T-helper 1 cell (primary cell): ENCODE results near the gene CTSW.

ENCODE experiments used
- DNase-seq, 5 donors: peaks; one replicate each; pipeline ENCODE4 v3.0.0-alpha.2; 2012 to 2020

The CTSW gene

GRCh38 chr11:65906602-65907001 is 27.0 kb downstream of the CTSW start:
- no peak for DNase-seq

DNA sequence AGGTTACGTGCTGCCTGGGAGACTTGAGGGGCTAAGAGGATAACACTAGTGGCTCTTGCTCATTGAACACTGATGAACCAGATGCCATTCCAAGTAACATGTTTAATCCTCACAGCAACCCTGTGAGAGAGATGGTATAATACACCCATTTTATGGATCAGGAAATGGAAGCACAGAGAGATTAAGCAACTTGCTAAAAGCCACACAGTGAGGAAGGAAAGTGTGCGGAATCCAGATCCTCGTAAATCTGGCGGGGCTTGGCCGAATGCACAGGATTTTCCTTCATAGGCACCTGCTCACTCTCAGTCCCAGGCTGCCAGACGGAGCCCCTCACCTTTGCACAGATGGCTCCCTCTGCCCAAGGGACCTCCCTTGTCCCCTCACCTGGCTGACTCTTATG is 28.2 kb downstream of the CTSW start:
- DNase-seq, result no peak

GRCh38 chr11:65911682-65912568 is 32.3 kb downstream of the CTSW start:
- DNase-seq, result no peak

- DNase-seq, result no peak
Observed at GRCh38 chr11:65912845-65913244, 33.2 kb downstream of the CTSW start.

- no peak for DNase-seq
Observed at GRCh38 chr11:65915101-65915820, 35.6 kb downstream of the CTSW start.

DNA sequence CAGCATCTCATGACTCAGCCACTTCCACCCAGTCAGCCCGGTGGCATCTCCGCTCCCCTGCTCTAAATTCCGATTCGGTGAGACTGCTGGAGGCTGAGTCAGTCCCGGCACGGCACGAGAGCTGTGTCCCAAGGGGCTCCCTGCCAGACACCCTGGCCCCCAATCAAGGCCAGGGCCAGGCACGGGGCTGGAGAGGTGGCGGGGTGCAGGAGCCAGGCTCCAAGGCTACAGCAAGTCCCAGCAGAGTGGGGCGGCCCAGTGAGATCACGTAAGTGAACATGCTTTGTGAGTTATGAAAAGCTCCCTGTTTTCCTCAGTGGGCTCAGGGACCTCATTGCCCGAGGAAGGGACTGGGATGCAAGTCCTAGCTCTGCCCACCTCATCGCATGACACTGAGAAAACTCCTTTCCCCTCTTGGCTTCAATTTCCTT is 36.2 kb downstream of the CTSW start:
- no peak for DNase-seq

DNA sequence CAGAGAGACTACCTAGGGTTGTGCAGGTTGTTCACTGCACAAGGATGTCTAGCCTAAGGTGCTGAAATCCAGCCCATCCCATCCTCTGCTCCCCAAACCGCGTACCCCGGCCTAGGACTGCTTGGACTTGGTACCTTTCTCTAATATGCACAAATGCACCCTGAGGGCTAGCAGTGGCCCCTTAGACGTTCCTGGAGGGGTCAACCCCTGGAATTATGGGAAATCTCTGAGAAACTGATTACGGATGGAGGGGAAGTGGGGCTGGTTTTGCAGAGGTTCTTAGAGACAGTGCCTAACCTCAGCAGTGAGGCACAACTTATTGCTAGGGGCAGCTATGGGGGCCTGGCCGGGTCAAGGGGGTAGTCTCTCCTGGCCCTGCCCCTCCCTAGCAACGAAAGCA is 36.8 kb downstream of the CTSW start:
- DNase-seq, result no peak

- DNase-seq, result no peak
Observed at GRCh38 chr11:65917077-65917433, 37.4 kb downstream of the CTSW start.

- DNase-seq, result no peak
Observed at GRCh38 chr11:65917434-65918210, 38.0 kb downstream of the CTSW start.

DNA sequence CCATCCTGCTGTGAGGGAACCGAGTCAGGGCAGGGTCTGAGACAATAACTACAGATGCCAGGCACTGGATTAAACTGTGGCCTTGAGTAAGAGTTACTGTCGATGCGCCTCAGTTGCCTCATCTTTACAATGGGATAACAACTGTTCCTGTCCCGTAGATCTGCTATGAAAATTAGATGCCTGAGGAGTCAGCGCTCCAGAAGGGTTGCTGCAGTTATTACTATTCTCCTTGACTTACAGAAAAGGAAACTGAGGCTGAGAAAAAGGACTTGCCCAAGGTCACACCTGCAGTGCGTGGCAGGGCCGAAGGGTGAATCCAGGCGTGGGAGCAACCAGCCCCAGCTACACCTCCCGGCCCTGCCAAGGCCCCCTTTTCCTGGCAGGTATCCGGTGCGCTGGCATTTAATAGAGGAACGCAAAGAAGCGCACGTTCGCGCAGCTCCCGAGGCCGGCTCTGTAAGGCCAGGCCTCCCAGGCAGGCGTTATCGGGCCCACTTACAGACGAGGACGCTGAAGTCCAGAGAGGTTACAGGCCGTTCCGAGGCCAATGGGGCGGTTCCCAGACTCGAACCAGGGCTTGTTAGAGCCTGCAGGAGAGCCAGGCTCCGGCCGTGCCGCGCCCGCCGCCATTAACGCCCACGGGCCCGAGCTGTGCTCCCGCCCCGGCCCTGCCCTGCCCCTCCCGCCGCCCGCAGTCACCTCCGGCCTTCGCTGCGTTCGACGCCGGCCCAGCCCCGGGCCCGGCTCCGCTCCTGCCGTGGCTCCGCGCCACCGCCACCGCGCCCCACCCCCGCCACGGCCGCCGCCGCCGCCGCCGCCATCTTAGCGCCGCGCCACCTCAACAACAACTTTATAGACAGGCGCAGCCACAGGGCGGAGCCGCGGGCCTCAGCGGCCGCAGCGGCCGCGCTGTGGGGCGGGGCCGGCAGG is 38.8 kb downstream of the CTSW start, which contains the start of gene C11orf68:
Gene C11orf68 (minus strand): TSS at position 852 of the 930 bp plus-strand sequence. CDS start 31 bp downstream, at position 821.
- peak in 1 of 5 donors; percentile 46 for DNase-seq

- peak; percentile 98 to 100 (median 99) for DNase-seq
Observed at GRCh38 chr11:65919141-65919572, 39.5 kb downstream of the CTSW start, which contains the start of gene DRAP1. DRAP1 (plus strand) TSS chr11:65919426; CDS start chr11:65919502, 76 bp downstream.

DNA sequence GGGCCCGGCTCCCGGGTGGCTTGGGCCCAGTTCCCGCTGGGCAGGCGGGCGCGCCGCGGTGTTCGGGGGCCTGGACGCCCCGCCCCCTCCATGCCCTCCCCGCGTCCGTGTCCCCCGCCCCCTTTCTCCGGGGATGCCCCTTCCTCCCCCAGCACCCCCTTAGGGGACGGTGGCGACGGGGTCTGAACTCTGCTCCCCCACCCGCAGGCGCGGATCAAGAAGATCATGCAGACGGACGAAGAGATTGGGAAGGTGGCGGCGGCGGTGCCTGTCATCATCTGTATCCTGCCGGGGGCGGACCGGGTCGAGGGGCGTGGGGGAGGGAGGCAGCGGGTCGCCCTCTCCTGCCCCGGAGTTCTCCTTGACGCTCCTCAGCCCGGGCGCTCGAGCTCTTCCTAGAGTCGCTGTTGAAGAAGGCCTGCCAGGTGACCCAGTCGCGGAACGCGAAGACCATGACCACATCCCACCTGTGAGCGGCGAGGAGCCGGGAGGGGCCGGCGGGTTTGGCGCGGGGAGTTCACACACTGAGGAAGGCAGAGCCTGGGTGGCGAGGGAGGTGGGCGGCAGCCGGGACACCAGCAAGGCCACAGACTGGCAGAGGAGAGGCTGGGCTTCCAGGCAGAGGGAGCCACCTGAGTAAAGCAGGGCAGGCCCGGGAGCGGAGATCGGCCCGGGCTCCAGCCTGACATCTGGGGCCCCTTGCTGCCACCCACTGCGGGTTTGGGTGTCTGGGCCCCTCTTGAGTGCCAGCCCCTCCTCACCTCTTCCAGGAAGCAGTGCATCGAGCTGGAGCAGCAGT is 40.1 kb downstream of the CTSW start:
- peak in 3 of 5 donors; percentile 48 to 54 (median 54) for DNase-seq

DNA sequence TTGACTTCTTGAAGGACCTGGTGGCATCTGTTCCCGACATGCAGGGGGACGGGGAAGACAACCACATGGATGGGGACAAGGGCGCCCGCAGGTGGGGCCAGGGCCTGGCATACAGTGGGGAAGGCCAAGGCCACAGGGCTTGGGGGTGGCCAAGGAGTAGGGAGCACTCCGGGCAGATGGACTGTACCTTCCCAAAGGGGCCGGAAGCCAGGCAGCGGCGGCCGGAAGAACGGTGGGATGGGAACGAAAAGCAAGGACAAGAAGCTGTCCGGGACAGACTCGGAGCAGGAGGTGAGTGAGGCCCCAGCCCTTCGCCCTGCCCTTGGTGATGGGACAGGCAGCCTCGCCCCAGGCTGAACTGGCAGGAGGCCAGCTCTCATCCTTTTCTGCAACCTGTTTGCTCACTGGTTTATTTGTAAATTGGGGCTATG is 40.8 kb downstream of the CTSW start:
- no peak for DNase-seq

- DNase-seq, result no peak
Observed at GRCh38 chr11:65921033-65921555, 41.5 kb downstream of the CTSW start.

DNA sequence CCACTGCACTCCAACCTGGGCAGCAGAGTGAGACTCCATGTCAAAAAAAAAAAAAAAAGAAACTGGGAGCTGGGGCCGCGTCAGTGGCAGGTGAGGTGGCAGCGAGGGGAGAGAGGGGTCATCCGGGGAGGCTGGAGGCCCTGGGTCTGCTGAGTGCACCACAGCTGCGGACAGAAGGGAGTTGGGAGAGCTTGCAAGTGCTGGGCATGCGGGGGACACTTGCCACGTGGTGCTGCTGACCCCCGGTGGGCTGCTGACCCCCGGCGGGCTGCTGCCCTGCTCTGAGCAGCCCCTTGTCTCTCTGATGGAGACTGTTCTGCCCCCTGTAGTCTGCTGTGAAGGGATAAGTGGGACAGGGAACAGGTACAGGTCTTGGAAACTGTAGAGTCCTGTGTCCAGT is 42.2 kb downstream of the CTSW start:
- DNase-seq, result no peak

GRCh38 chr11:65922565-65922964 is 42.9 kb downstream of the CTSW start:
- DNase-seq, result no peak

- DNase-seq, result no peak
Observed at GRCh38 chr11:65925397-65925796, 45.8 kb downstream of the CTSW start.

- peak; percentile 55 to 87 (median 72) for DNase-seq
Observed at GRCh38 chr11:65927904-65928397, 48.3 kb downstream of the CTSW start.

- DNase-seq, result no peak
Observed at GRCh38 chr11:65928667-65929066, 49.0 kb downstream of the CTSW start.
